Panc1 (cell line): ENCODE data around the gene GFRA1. TPM values are rescaled to one million over a fixed set of nuclear protein-coding genes. Genes with fewer than 3 reads are reported as not detected.

Experiments used
- ATAC-seq: fragments of 200-7000 bp; cut with Tn5 transposase; 2 replicates; pipeline ENCODE4 v1.9.1; 2020; ENCODE audit warnings: mild to moderate bottlenecking, moderate library complexity
- BruUV-seq: library from RNA; stranded (reverse); fragments of 400-500 nt; replicated peaks from 2 replicates; lab custom pipeline; 2021; lab: Mats Ljungman, UMichigan
- CTCF ChIA-PET: fragments of 300-600 bp; sonication (Branson Sonifier 250); formaldehyde crosslinking; loops from one replicate; lab custom pipeline; 2022; ENCODE audit warnings: antibody characterized with exemption; lab: Charles Lee
- POLR2A ChIA-PET: fragments of 300-600 bp; sonication (Branson Sonifier 250); formaldehyde crosslinking; loops from one replicate; lab custom pipeline; 2022; ENCODE audit warnings: antibody characterized with exemption; lab: Charles Lee
- DNase-seq: peaks from one replicate; pipeline ENCODE4 v3.0.0-alpha.2; 2010; ENCODE audit warnings: low read depth, low spot score
- H3K27ac ChIP-seq: 2 replicates; pipeline ENCODE4 v1.5.1; 2011; ENCODE audit warnings: mild to moderate bottlenecking, low read length, inconsistent platforms
- H3K27me3 ChIP-seq: fragments of 200-500 bp; sonication (Bioruptor generic); 2 replicates; pipeline ENCODE4 v1.6.0; 2014; ENCODE audit warnings: low read length, inconsistent platforms; ENCODE audit not compliant: control insufficient read depth, insufficient read depth
- H3K36me3 ChIP-seq: fragments of 200-500 bp; sonication (Bioruptor generic); 2 replicates; pipeline ENCODE4 v1.5.1; 2014; ENCODE audit warnings: inconsistent platforms, mild to moderate bottlenecking, low read length, moderate library complexity; ENCODE audit not compliant: control insufficient read depth, insufficient read depth
- H3K4me1 ChIP-seq: 2 replicates; pipeline ENCODE4 v1.5.1; 2011; ENCODE audit warnings: inconsistent platforms, mild to moderate bottlenecking, low read length, moderate library complexity; ENCODE audit not compliant: control insufficient read depth, insufficient read depth
- H3K4me3 ChIP-seq, 2 experiments: 2 replicates each; pipeline ENCODE4 v1.5.1; 2011 to 2012; ENCODE audit warnings: low read depth in 2 of 2, low read length in 2 of 2, mild to moderate bottlenecking in 2 of 2, inconsistent platforms in 1 of 2, moderate library complexity in 1 of 2
- H3K9me3 ChIP-seq: fragments of 200-500 bp; sonication (Bioruptor generic); 2 replicates; pipeline ENCODE4 v1.5.1; 2014; ENCODE audit warnings: low read depth, mild to moderate bottlenecking, inconsistent platforms, low read length, moderate library complexity; ENCODE audit not compliant: control insufficient read depth, insufficient read depth
- CTCF ChIP-seq: fragments of 450-650 bp; IDR thresholded peaks from 2 replicates; pipeline ENCODE4 v1.5.1; 2017; ENCODE audit warnings: mild to moderate bottlenecking
- POLR2AphosphoS5 ChIP-seq: IDR thresholded peaks from 2 replicates; pipeline ENCODE4 v1.6.1; 2012; ENCODE audit warnings: mild to moderate bottlenecking, low read depth, low read length, moderate library complexity
- REST ChIP-seq, 2 experiments: IDR thresholded peaks; 2 replicates each; pipeline ENCODE4 v1.6.1; 2011 to 2012; ENCODE audit warnings: low read depth in 2 of 2, control low read depth in 1 of 2, low read length in 1 of 2, mild to moderate bottlenecking in 1 of 2, moderate library complexity in 1 of 2; ENCODE audit not compliant: insufficient read depth in 1 of 2
- SIN3A ChIP-seq: IDR thresholded peaks from 2 replicates; pipeline ENCODE4 v1.6.1; 2012; ENCODE audit warnings: low read depth, mild to moderate bottlenecking, low read length, moderate library complexity, borderline replicate concordance; ENCODE audit not compliant: insufficient read depth
- TCF7L2 ChIP-seq: IDR thresholded peaks from 2 replicates; pipeline ENCODE4 v1.6.1; 2011; ENCODE audit warnings: mild to moderate bottlenecking, low read depth, low read length, inconsistent platforms
- in situ Hi-C: cut with HindIII; loops from 2 replicates; pipeline ENCODE4 v1.10.0; 2016; ENCODE audit warnings: low sequenced_read_pairs, low pct_unique_long_range_greater_than_20kb
- intact Hi-C: fragments of 100-400 bp; cut with micrococcal nuclease; formaldehyde crosslinking; loops from one replicate; pipeline ENCODE4 v1.10.0; 2022; ENCODE audit not compliant: unreplicated experiment
- total RNA-seq: library from RNA; stranded (reverse); gene quantifications from one replicate; pipeline ENCODE4 v1.2.1, GENCODE V29; 2021; ENCODE audit not compliant: unreplicated experiment

The GFRA1 gene
- total RNA-seq, 1 experiment from 2014 or later: 0.10 TPM

- intact Hi-C loops: no loop called here
- DNase-seq (no peak), ATAC-seq (no peak)
- 0 out of 2 replicates have a peak, but pooled peaks cover 2% of the 10 kb centered on the region for H3K27me3 ChIP-seq
- in situ Hi-C loops: no loop called here
- no peak overlapping the region for H3K27ac ChIP-seq
- H3K4me3 ChIP-seq: no peak overlapping the region
- H3K9me3 ChIP-seq: no peaks in the 10 kb centered on the region
- no TSS peak for BruUV-seq
- CTCF ChIA-PET: no interaction called here
- no peaks in the 10 kb centered on the region for H3K4me1 ChIP-seq
- POLR2A ChIA-PET: no interaction called here
- TF ChIP-seq SIN3A (no peak), POLR2AphosphoS5 (no peak), REST (IDR thresholded peaks at IDR 0.05; ENCODE audit: insufficient read depth in 1 of 2, low read depth in 2 of 2, low read length in 1 of 2) (no peak), CTCF (no peak), TCF7L2 (no peak)
- no peaks in the 10 kb centered on the region for H3K36me3 ChIP-seq
Measured at GRCh38 chr10:116312548-116312947, 39.5 kb upstream of the GFRA1 start.

GRCh38 chr10:116311706-116312490 is 38.9 kb upstream of the GFRA1 start:
- Histone ChIP-seq H3K4me1 (no peaks in the 10 kb centered on the region), H3K36me3 (no peaks in the 10 kb centered on the region), H3K9me3 (no peaks in the 10 kb centered on the region), H3K27ac (no peak overlapping the region), H3K4me3 (no peak overlapping the region), H3K27me3 (no peaks in the 10 kb centered on the region)
- POLR2A ChIA-PET: no interaction called here
- CTCF ChIA-PET: no interaction called here
- no TSS peak for BruUV-seq
- DNase-seq: no peak
- no peak for ATAC-seq
- TF ChIP-seq TCF7L2 (no peak), POLR2AphosphoS5 (no peak), REST (IDR thresholded peaks at IDR 0.05; ENCODE audit: insufficient read depth in 1 of 2, low read depth in 2 of 2, low read length in 1 of 2) (no peak), CTCF (no peak), SIN3A (no peak)
- intact Hi-C loops: no loop called here
- in situ Hi-C loops: no loop called here
